DMS114 treated with DMSO at 0.1 percent for 48 hours (cell line): Measurements from ENCODE around the gene ANKRD44.

Source experiments
- DNase-seq: peaks from one replicate; lab custom pipeline; 2025; ENCODE audit not compliant: unreplicated experiment; lab: John Stamatoyannopoulos, UW

Gene ANKRD44

GRCh38 chr2:197156771-197157170, 153.8 kb downstream of the ANKRD44 start:
- no peak for DNase-seq

- no peak for DNase-seq
These were observed 157.9 kb downstream of the ANKRD44 start for GRCh38 chr2:197152451-197153228.

- no peak for DNase-seq
These were observed 161.0 kb downstream of the ANKRD44 start for GRCh38 chr2:197149546-197149945.

- no peak for DNase-seq
These were observed 162.2 kb downstream of the ANKRD44 start for GRCh38 chr2:197148401-197148800.

GRCh38 chr2:197147942-197148341, 162.6 kb downstream of the ANKRD44 start:
- no peak for DNase-seq

- no peak for DNase-seq
These were observed 163.6 kb downstream of the ANKRD44 start for GRCh38 chr2:197146995-197147394.

GRCh38 chr2:197145471-197146056, 165.0 kb downstream of the ANKRD44 start:
- no peak for DNase-seq

GRCh38 chr2:197144183-197144582, 166.4 kb downstream of the ANKRD44 start:
- no peak for DNase-seq

GRCh38 chr2:197141702-197142473, 168.7 kb downstream of the ANKRD44 start:
- DNase-seq = no peak

- no peak for DNase-seq
These were observed 170.5 kb downstream of the ANKRD44 start for GRCh38 chr2:197140045-197140444.

GRCh38 chr2:197138506-197138905, 172.1 kb downstream of the ANKRD44 start:
- DNase-seq = no peak

GRCh38 chr2:197137826-197138477, 172.6 kb downstream of the ANKRD44 start:
- DNase-seq = no peak

GRCh38 chr2:197137231-197137630, 173.3 kb downstream of the ANKRD44 start:
- DNase-seq = no peak

- no peak for DNase-seq
These were observed 174.1 kb downstream of the ANKRD44 start for GRCh38 chr2:197136452-197136851.

- DNase-seq = no peak
These were observed 174.8 kb downstream of the ANKRD44 start for GRCh38 chr2:197135806-197136205.

- no peak for DNase-seq
These were observed 176.4 kb downstream of the ANKRD44 start for GRCh38 chr2:197134206-197134605.

GRCh38 chr2:197131558-197131855, 179.1 kb downstream of the ANKRD44 start:
- no peak for DNase-seq

- no peak for DNase-seq
These were observed 180.3 kb downstream of the ANKRD44 start for GRCh38 chr2:197130318-197130717.

GRCh38 chr2:197128897-197129296, 181.7 kb downstream of the ANKRD44 start:
- DNase-seq = no peak

GRCh38 chr2:197128126-197128525, 182.5 kb downstream of the ANKRD44 start:
- no peak for DNase-seq

- no peak for DNase-seq
These were observed 183.8 kb downstream of the ANKRD44 start for GRCh38 chr2:197126630-197127352.
